ENCODE results near the gene NUTM1.

DNA sequence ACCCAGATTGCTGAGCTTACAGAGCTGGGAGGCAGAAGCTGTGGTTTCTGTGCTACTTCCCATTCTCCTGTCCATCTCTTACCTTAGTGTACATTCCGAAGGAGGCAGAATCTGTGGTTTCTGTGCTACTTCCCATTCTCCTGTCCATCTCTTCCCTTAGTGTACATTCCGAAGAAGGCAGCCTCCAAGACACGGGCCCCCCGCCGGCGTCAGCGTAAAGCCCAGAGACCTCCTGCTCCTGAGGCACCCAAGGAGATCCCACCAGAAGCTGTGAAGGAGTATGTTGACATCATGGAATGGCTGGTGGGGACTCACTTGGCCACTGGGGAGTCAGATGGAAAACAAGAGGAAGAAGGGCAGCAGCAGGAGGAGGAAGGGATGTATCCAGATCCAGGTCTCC, 11.2 kb downstream of the NUTM1 start:
- TF ChIP-seq, protein P1, sequence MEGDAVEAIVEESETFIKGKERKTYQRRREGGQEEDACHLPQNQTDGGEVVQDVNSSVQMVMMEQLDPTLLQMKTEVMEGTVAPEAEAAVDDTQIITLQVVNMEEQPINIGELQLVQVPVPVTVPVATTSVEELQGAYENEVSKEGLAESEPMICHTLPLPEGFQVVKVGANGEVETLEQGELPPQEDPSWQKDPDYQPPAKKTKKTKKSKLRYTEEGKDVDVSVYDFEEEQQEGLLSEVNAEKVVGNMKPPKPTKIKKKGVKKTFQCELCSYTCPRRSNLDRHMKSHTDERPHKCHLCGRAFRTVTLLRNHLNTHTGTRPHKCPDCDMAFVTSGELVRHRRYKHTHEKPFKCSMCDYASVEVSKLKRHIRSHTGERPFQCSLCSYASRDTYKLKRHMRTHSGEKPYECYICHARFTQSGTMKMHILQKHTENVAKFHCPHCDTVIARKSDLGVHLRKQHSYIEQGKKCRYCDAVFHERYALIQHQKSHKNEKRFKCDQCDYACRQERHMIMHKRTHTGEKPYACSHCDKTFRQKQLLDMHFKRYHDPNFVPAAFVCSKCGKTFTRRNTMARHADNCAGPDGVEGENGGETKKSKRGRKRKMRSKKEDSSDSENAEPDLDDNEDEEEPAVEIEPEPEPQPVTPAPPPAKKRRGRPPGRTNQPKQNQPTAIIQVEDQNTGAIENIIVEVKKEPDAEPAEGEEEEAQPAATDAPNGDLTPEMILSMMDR (IDR thresholded peaks at IDR 0.05) = no peak
- TF ChIP-seq POLR2A (IDR thresholded peaks at IDR 0.05) = no peak
